Hepatocyte (in vitro differentiated cells): Measurements from ENCODE around the gene C1orf167.

ENCODE experiments used
- EZH2 ChIP-seq: fragments of 200-600 bp; sonication (generic); IDR thresholded peaks from 2 replicates; pipeline ENCODE4 v1.6.1; 2016; ENCODE audit warnings: antibody characterized with exemption, mild to moderate bottlenecking, borderline replicate concordance
- TF ChIP-seq, protein P1 (sequence below): fragments of 200-600 bp; sonication (generic); IDR thresholded peaks from 2 replicates; pipeline ENCODE4 v1.5.1; 2016; ENCODE audit warnings: antibody characterized with exemption, mild to moderate bottlenecking; ENCODE audit not compliant: poor library complexity

DNA sequence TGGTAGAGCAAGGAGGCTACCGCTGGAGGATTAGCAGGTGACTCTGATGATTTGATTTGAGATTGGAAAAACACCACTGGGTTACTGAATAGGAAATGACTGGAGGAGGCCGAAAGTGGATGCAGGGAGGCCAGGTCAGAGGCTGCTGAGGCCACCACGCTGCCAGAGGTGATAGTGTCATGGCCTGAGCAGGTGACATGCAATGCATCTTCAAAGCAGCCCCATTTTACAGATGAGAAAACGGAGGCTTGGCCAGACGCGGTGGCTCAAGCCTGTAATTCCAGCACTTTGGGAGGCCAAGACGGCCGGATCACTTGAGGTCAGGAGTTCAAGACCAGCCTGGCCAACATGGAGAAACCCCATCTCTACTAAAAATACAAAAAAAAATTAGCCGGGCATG, 12.8 kb downstream of the C1orf167 start:
- TF ChIP-seq, protein P1, sequence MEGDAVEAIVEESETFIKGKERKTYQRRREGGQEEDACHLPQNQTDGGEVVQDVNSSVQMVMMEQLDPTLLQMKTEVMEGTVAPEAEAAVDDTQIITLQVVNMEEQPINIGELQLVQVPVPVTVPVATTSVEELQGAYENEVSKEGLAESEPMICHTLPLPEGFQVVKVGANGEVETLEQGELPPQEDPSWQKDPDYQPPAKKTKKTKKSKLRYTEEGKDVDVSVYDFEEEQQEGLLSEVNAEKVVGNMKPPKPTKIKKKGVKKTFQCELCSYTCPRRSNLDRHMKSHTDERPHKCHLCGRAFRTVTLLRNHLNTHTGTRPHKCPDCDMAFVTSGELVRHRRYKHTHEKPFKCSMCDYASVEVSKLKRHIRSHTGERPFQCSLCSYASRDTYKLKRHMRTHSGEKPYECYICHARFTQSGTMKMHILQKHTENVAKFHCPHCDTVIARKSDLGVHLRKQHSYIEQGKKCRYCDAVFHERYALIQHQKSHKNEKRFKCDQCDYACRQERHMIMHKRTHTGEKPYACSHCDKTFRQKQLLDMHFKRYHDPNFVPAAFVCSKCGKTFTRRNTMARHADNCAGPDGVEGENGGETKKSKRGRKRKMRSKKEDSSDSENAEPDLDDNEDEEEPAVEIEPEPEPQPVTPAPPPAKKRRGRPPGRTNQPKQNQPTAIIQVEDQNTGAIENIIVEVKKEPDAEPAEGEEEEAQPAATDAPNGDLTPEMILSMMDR, result no peak
- TF ChIP-seq EZH2, result no peak
